ENCODE results near the gene SMAD9. TPM values are rescaled to one million over a fixed set of nuclear protein-coding genes. Genes with fewer than 3 reads are reported as not detected.

The SMAD9 gene
- 100 to 1,000 TPM in 2 of 4 donors, 10 to 100 TPM in 2; 83.0 to 110 (median 102) TPM for total RNA-seq

DNA sequence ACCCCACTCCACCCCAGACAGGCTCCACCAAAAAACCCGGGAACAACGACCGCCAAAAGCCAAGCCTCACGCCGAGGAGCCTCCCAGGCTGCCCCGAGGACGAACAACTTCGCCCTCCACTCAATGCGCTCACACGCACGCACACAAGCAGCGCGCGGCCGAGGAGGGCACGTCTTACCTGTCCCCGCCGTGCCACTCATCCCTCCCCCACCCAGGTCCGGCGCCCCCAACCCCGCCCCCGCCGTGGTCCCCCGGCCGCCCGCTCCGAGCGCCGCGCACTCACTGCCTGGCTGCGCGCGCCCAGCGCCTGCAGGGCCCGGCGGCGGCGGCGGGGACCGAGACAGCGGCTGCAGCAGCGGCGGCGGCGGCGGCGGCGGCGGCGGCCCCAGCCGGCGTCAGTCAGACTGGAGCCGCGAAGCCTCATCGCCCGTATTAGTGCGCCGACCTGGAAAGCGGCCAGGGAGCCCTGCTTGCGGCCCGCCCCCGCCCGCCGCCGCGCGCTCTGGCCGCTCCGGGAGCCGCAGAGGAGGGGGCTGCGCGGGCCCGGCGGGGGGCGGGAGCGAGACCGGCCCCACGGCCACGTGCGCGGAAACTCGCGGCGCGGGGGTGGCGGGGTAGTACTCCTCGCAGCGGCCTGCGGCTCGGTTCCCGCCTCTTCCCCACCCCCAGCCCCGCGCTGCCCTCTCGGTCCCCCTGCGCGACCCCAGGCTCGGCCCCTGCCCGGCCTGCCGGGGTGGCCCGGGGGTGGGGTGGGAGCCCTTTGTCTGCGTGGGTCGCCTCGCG is at the start of gene SMAD9:
SMAD9 (minus strand) TSS at position 406 of the 783 bp plus-strand sequence. CDS start 40,549 bp downstream, outside the sequence.
- no peaks in the 10 kb centered on the region for H3K9me3 ChIP-seq
- DNase-seq, result peak; percentile 91 to 94
- 0 to 2% methylated on average over 9 to 34 of the region's 104 CpGs for WGBS, 2 donors
- H3K27ac ChIP-seq, result peak within 1 kb of the TSS; percentile 90 to 94 (median 93)
- TF ChIP-seq POLR2A (IDR thresholded peaks at IDR 0.05), result peak in 1 of 2 donors; percentile 85
- TF ChIP-seq, protein P1, sequence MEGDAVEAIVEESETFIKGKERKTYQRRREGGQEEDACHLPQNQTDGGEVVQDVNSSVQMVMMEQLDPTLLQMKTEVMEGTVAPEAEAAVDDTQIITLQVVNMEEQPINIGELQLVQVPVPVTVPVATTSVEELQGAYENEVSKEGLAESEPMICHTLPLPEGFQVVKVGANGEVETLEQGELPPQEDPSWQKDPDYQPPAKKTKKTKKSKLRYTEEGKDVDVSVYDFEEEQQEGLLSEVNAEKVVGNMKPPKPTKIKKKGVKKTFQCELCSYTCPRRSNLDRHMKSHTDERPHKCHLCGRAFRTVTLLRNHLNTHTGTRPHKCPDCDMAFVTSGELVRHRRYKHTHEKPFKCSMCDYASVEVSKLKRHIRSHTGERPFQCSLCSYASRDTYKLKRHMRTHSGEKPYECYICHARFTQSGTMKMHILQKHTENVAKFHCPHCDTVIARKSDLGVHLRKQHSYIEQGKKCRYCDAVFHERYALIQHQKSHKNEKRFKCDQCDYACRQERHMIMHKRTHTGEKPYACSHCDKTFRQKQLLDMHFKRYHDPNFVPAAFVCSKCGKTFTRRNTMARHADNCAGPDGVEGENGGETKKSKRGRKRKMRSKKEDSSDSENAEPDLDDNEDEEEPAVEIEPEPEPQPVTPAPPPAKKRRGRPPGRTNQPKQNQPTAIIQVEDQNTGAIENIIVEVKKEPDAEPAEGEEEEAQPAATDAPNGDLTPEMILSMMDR (IDR thresholded peaks at IDR 0.05), result no peak
- H3K4me3 ChIP-seq (replicated peaks in 1 of 3), result peak within 1 kb of the TSS; percentile 4 to 70 (median 22)
- peaks cover 14 to 28% of the 10 kb centered on the region in 2 donors for H3K4me1 ChIP-seq
- intact Hi-C loops (cut with DNase I), result no loop called here
- H3K27me3 ChIP-seq, result no peaks in the 10 kb centered on the region
- H3K36me3 ChIP-seq, result no peaks in the 10 kb centered on the region

DNA sequence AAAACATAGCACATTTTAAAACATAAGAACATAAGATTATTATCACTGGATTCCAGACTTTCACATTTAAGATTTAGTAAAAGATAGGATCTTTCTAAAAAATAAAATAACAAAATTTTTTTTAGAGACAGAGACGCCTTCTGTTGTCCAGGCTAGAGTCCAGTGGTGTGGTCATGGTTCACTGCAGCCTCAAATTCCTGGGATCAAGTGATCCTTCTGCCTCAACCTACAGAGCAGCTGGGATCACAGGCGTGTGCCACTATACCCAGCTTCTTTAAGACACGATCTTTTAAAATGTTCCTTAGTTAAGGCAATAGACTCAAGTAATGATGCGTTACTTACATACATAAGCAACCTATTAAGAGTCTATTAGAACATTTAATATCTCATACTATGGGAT is 46.4 kb upstream of the SMAD9 start:
- no peak for TF ChIP-seq POLR2A (IDR thresholded peaks at IDR 0.05)
- TF ChIP-seq, protein P1 (IDR thresholded peaks at IDR 0.05), result no peak
- no peaks in the 10 kb centered on the region for H3K27me3 ChIP-seq
- intact Hi-C loops (cut with DNase I), result no loop called here
- H3K9me3 ChIP-seq, result no peaks in the 10 kb centered on the region
- no peak overlapping the region for H3K4me3 ChIP-seq (replicated peaks in 1 of 3)
- peak in 1 of 2 donors; percentile 9 for DNase-seq
- no peaks in the 10 kb centered on the region for H3K4me1 ChIP-seq
- no peak overlapping the region for H3K27ac ChIP-seq
- peaks cover 18 to 20% of the 10 kb centered on the region in 2 donors for H3K36me3 ChIP-seq
- WGBS, 2 donors, result 84 to 86% methylated on average over 4 of the region's 4 CpGs

DNA sequence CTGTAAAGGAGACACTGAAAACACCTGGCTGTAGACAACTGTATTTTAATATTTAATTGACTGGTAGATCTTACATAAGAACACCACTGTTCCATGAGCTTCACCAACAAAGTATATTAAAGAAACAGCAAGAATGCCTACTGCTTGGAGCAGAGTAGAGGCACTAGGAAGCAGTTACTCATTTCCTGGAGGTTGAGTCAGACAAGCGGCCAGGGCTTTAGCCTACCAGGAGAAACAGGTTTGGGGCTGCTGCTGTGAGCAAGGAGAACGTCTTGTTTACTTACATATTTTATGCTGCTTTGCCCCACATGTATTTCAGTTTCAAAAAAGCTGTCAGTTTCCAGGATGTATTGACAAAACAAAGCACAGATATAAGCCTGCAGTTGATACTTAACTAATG is 45.7 kb upstream of the SMAD9 start:
- H3K4me3 ChIP-seq (replicated peaks in 1 of 3), result no peak overlapping the region
- no peak for DNase-seq
- H3K4me1 ChIP-seq, result no peaks in the 10 kb centered on the region
- H3K36me3 ChIP-seq, result peaks cover 15 to 17% of the 10 kb centered on the region in 2 donors
- H3K27me3 ChIP-seq, result no peaks in the 10 kb centered on the region
- H3K9me3 ChIP-seq, result no peaks in the 10 kb centered on the region
- intact Hi-C loops (cut with DNase I), result no loop called here
- TF ChIP-seq, protein P1 (IDR thresholded peaks at IDR 0.05), result no peak
- TF ChIP-seq POLR2A (IDR thresholded peaks at IDR 0.05), result no peak
- 86 to 90% methylated on average over 2 of the region's 2 CpGs for WGBS, 2 donors
- no peak overlapping the region for H3K27ac ChIP-seq

DNA sequence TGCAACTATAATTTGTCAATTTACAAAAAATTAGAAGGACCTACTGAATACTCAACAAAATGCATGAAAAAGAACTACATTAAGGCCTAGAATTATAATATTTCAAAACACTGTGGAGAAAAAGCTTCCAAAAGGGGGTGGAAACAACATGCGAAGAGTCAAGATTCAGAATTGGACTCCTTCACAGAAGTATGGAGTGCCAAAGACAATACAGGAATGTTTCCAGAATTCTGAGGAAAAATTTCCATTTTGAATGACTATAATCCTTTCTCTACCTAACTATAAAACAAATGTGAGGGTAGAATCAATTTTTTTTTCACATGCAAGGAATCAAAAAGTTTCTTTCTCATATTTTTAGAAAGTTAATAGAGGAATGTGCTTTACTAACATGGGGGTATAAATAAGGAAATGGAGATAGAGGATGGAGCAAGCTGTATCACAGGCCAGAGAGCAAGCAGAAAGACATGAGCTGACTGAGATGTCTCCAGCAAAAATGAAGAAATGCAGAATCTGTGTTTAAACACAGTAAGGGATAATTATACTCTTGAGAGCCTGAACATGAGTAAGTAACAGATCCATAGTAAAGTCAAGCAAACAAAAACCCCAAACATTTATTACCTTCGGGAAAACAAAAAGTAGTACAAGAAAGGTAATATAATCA is 39.5 kb upstream of the SMAD9 start:
- no peak overlapping the region for H3K27ac ChIP-seq
- H3K36me3 ChIP-seq, result peaks cover 6 to 13% of the 10 kb centered on the region in 2 donors
- intact Hi-C loops (cut with DNase I), result no loop called here
- no peaks in the 10 kb centered on the region for H3K27me3 ChIP-seq
- TF ChIP-seq, protein P1 (IDR thresholded peaks at IDR 0.05), result no peak
- no peak for TF ChIP-seq POLR2A (IDR thresholded peaks at IDR 0.05)
- no peaks in the 10 kb centered on the region for H3K4me1 ChIP-seq
- DNase-seq, result no peak
- H3K4me3 ChIP-seq (replicated peaks in 1 of 3), result no peak overlapping the region
- WGBS, 2 donors, result 89 to 92% methylated on average over 2 of the region's 2 CpGs
- no peaks in the 10 kb centered on the region for H3K9me3 ChIP-seq

DNA sequence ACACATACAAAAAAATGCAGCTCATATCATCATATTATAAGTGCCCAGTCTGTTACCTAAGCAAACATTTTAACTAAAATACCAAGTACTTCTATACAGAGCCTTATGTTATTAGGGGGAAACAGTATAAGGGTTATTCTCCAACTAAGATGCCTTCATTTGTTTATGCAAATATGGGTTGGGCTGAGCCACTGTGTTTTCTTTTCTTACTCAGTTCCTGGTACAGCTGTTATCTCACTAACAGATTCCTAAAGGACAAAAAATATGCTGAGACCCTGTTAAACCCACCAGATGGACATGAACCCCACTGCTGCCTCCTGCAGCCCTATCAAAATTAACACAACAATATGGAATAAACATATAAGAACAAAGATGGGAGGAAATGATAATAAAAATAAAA is 34.5 kb upstream of the SMAD9 start:
- no peaks in the 10 kb centered on the region for H3K9me3 ChIP-seq
- H3K4me1 ChIP-seq, result no peaks in the 10 kb centered on the region
- no peak for DNase-seq
- H3K27me3 ChIP-seq, result no peaks in the 10 kb centered on the region
- no peak for TF ChIP-seq POLR2A (IDR thresholded peaks at IDR 0.05)
- TF ChIP-seq, protein P1 (IDR thresholded peaks at IDR 0.05), result no peak
- peaks cover 0 to 16% of the 10 kb centered on the region in 2 donors for H3K36me3 ChIP-seq
- no peak overlapping the region for H3K27ac ChIP-seq
- intact Hi-C loops (cut with DNase I), result no loop called here
- no peak overlapping the region for H3K4me3 ChIP-seq (replicated peaks in 1 of 3)

Data from thyroid gland (tissue), 4 donors.